GM18861 (cell line): ENCODE data around the gene BUD13.
A peak's percentile ranks its signal among the peaks of the same experiment; 100 is the strongest.

Experiments
- ATAC-seq: cut with Tn5 transposase; IDR thresholded peaks from one replicate; pipeline ENCODE4 v1.9.1; 2021; ENCODE audit not compliant: unreplicated experiment

Gene BUD13

DNA sequence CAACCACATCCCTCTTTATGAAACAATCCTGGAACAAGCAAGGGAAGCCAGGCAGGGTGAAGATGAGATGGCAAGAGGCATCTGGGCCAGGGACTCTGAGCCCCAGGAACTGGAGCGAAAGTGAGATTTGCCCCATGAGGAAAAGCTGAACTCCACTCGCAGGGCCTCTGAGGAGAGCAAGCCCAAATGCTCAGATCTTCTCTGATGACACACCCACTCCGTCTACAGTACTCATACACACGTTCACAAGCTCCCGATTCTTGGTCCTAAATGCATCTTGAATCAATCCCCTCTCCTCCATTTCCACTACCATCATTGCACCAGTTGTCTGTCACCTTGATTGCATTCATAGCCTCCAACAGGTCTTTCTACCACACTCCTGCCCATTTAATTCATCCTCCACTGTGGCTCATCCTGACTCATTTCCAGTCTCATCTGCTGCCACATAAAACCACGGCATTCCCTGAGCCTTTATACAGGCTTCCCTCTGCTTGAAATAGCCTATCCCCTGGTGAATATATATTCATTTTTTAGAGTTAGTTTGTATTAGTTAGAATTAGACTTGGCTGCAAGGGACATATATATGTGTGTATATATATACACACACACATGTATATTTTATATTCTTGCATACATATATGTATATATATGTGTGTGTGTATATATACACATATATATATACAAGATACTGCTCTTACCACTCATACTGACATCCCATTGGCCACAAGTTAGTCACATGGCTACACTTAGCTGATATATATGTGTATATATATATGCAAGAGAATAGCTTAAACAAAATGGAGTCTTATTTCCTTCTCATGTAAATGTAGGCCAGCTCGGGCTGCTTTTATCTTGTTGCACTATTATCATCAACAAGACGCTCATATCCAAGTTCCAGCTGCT, 20.3 kb upstream of the BUD13 start:
- no peak for ATAC-seq

- no peak for ATAC-seq
Measured at GRCh38 chr11:116792144-116792868, 19.5 kb upstream of the BUD13 start.

DNA sequence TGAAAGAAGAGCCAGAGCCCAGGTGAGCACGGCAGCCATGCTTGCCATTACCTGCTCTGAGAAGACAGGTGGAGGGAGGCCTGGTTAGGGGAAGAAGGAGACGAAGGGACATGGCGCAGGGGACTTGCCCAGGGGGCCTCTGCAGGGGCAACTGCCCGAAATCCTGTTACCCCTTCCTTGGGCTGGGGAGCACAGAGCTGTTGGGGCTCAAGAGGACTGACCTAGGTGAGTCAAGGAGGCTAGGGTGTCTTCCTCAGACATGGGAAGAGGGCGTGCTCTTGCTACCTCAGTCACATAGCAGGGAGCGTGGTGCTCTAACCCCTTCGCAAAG, 19.0 kb upstream of the BUD13 start, which contains the start of gene APOA5:
Gene APOA5 (minus strand): TSS at position 67 of the 331 bp plus-strand sequence. CDS start 19 bp downstream, at position 48.
- ATAC-seq, result no peak

DNA sequence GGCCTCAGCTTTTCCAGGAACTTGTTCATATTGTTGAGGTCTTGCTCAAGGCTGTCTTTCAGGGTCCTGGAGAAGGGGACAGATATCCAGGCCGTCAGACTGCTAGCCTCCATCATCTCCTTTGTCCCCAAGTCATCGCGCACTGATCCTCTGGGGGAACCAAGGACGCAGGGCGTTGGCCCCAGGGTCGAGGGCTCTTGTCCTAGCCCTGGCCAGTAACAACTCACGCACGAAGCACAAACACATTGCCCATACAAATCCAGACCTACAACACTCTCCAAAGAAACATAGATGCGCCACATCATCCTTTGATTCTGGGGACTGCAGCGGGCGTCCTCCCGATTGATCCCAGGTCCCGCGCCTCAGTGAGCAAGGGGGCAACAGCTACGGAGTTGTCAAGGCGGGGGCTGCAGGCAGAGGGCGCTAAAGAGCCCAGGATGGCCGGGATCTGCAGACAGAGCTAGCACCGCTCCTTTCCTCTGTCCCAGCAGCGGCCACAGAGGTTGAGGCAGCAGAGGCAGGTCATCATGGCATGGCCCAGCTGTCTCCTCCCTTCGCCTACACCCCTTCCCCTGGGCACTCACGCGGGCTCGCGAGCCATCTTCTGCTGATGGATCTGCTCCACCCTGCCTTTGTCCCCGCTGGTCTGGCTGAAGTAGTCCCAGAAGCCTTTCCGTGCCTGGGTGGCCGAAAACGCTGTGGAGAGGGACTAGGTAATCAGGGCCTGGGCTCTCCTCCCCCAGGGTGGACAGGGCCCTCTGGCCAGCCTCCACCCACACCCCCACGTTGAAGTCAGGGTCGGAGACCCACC, 18.4 kb upstream of the BUD13 start:
- no peak for ATAC-seq

- no peak for ATAC-seq
Measured at GRCh38 chr11:116790167-116791001, 17.6 kb upstream of the BUD13 start.

- no peak for ATAC-seq
Measured at GRCh38 chr11:116788975-116789374, 16.2 kb upstream of the BUD13 start.

DNA sequence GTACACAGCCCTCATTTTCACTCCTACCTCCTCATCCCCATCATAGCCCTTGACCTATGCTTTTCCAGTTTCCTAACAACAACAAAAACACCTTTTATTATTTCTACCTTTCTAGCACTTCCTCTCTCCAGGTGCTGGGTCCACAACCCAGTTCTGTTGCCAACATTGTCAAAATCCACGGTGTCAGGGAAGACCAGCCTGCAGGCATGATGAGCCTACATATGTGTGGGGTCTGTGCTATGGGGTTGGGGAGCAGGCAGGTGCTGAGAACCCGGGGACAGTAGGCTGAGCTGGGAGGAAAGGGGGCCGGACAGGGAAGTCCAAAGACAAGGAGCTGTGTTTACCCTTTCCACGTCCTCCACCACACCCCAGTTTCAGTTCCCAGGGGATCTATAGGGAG, 15.7 kb upstream of the BUD13 start:
- ATAC-seq, result no peak

GRCh38 chr11:116787786-116788486, 15.1 kb upstream of the BUD13 start, which contains the start of gene ZPR1:
TSS of gene ZPR1 (minus strand) at chr11:116788023. CDS start at chr11:116787990, 33 bp downstream.
- peak; percentile 66 for ATAC-seq

DNA sequence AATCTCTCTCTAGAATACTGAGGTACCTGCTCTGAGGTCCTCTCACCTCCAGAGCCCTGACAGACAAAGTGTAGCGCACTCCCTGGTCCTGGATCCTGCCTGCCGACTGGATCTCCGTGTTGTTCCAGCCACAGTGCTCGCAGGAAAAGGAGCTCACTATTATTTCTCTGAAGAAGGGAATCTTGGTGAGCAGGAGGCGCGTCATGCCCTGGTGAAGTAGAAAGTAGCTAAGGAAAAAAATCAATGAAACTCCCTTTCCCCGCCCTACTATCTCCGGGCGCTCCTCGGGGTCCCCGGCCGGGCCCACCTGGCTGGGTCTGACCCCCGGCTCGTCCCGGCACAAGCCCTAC, 14.6 kb upstream of the BUD13 start:
- ATAC-seq, result no peak

GRCh38 chr11:116786966-116787365, 14.2 kb upstream of the BUD13 start:
- ATAC-seq, result no peak

- ATAC-seq, result no peak
Measured at GRCh38 chr11:116786326-116786725, 13.5 kb upstream of the BUD13 start.

GRCh38 chr11:116782728-116783127, 9.9 kb upstream of the BUD13 start:
- ATAC-seq, result no peak

GRCh38 chr11:116778556-116778955, 5.8 kb upstream of the BUD13 start:
- no peak for ATAC-seq

- no peak for ATAC-seq
Measured at GRCh38 chr11:116777056-116777455, 4.3 kb upstream of the BUD13 start.

GRCh38 chr11:116776522-116776984, 3.8 kb upstream of the BUD13 start:
- ATAC-seq, result no peak

GRCh38 chr11:116775975-116776374, 3.2 kb upstream of the BUD13 start:
- no peak for ATAC-seq

GRCh38 chr11:116774661-116775060, 1.9 kb upstream of the BUD13 start:
- no peak for ATAC-seq

DNA sequence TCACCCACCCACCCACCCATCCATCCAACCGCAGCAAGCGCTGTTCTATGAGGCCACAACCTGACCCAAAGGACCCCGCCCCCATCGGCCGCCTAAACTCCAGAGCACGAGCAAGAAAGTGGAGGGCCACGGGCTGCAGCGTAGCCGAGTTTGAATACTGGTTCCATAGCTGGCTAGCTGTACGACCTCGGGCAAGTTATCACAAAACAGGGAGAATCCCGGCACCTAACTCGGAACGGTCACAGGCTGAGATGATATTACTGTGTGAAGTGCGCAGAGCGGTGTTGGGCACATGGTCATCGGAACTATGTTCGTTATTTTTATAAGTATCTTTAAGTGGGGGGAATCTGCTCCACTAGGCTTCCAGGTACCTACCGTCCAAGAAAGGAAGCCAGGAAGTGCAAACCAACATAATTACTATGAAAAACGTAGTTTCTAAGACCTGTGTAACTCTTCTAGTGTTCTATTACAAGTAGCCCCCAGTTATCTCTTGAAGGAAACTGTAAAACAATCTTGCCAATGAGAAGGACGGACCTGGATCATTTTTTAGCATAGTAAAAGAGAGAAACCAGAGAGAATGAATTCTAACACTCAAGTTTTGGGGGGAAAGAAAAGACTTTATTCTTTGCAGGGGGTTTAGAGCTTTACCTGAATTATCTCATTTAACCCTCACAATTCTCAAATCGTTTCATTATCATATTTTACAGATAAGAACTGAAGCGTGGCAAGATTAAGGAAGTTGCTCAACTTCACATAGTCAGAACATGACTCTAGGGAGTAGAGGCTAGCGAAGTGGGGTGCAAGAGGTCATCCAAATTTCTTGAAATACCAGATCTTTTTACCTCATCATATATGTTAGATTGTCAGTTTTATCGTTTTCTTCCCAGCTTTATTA, 663 bp upstream of the BUD13 start:
- ATAC-seq, result peak; percentile 33

GRCh38 chr11:116771935-116772334, 852 bp downstream of the BUD13 start:
- ATAC-seq, result no peak
